Kidney (tissue), 14 donors: Measurements from ENCODE around the gene OLFM3. TPM values are rescaled to one million over a fixed set of nuclear protein-coding genes. Genes with fewer than 3 reads are reported as not detected.

Experiments
- DNase-seq, 5 donors: peaks; one replicate each; pipeline ENCODE4 v3.0.0-alpha.2; 2013 to 2020
- FAIRE-seq: peaks from 2 replicates; lab custom pipeline; 2012; peaks lifted over from hg19 to GRCh38; lab: Jason Lieb, UNC
- H3K27ac ChIP-seq, 2 donors: one replicate each; pipeline ENCODE4 v1.7.0; 2013; ENCODE audit warnings: low read depth in 2 of 2, low read length in 2 of 2, inconsistent platforms in 1 of 2
- H3K27me3 ChIP-seq: one replicate; pipeline ENCODE4 v1.7.1; 2013; ENCODE audit warnings: low read length, inconsistent platforms; ENCODE audit not compliant: control insufficient read depth, insufficient read depth
- H3K36me3 ChIP-seq, 3 donors: one replicate each; pipeline versions ENCODE4 v1.7.0 to v1.7.1; 2013; ENCODE audit warnings: low read length in 3 of 3, control low read depth in 1 of 3, inconsistent platforms in 1 of 3; ENCODE audit not compliant: insufficient read depth in 3 of 3, control insufficient read depth in 2 of 3
- H3K4me1 ChIP-seq, 3 donors: one replicate each; pipeline versions ENCODE4 v1.7.0 to v1.7.1; 2013; ENCODE audit warnings: low read length in 3 of 3, inconsistent platforms in 1 of 3, low read depth in 1 of 3; ENCODE audit not compliant: control insufficient read depth in 2 of 3, insufficient read depth in 2 of 3
- H3K4me3 ChIP-seq, 3 donors: one replicate each; pipeline versions ENCODE4 v1.7.0 to v1.8.1; 2013; ENCODE audit warnings: low read length in 3 of 3, control low read depth in 1 of 3, inconsistent platforms in 1 of 3
- H3K9ac ChIP-seq, 3 donors: one replicate each; pipeline versions ENCODE4 v1.7.0 to v1.7.1; 2013; ENCODE audit warnings: low read length in 3 of 3, control low read depth in 1 of 3, inconsistent platforms in 1 of 3
- H3K9me3 ChIP-seq, 3 donors: one replicate each; pipeline versions ENCODE4 v1.7.0 to v1.7.1; 2013; ENCODE audit warnings: low read length in 3 of 3, control low read depth in 1 of 3, inconsistent platforms in 1 of 3; ENCODE audit not compliant: control insufficient read depth in 2 of 3, insufficient read depth in 1 of 3
- CTCF ChIP-seq: IDR thresholded peaks from 3 replicates; pipeline ENCODE4 v1.5.1; 2012; ENCODE audit warnings: mild to moderate bottlenecking, moderate library complexity, borderline replicate concordance; ENCODE audit not compliant: insufficient read depth; ENCODE audit errors: extremely low read depth
- intact Hi-C: fragments of 100-400 bp; cut with DNase I; formaldehyde crosslinking; loops from one replicate; pipeline ENCODE4 v1.11.1; 2022
- polyA plus RNA-seq: library from polyadenylated mRNA; stranded (reverse); fragments of 350-450 nt; fragmentation: Illumina TruSeq; extraction: RNeasy Lipid Tissue Mini Kit (QIAGEN cat#74804); gene quantifications from one replicate; pipeline ENCODE4 v1.2.3, GENCODE V29; 2014; ENCODE audit warnings: low read depth, low replicate concordance; ENCODE audit not compliant: insufficient read depth
- total RNA-seq: library from RNA; stranded (reverse); fragmentation: NEBNext Ultra II Directional; extraction: Animal tissue kit (Norgen Biotek cat#: 25700); gene quantifications from one replicate; pipeline ENCODE4 v1.2.1, GENCODE V29; 2021
- donor health status: control.
- donor health status: control.
- donor health status: control.
- donor health status: control.
- donor health status: control.
- donor health status: DM: yes; HTN: yes; CAD: no.
- donor health status: Normal renal cell carcinoma (clear cell type).

The OLFM3 gene
- total and polyA plus RNA-seq, 2 donors from 2014 or later: 0.41 TPM; not detected in 1

- Histone ChIP-seq H3K36me3 (no peaks in the 10 kb centered on the region), H3K4me3 (no peak overlapping the region), H3K4me1 (no peaks in the 10 kb centered on the region), H3K27me3 (no peaks in the 10 kb centered on the region), H3K27ac (no peak overlapping the region), H3K9me3 (no peaks in the 10 kb centered on the region), H3K9ac (no peak overlapping the region)
- DNase-seq (no peak), FAIRE-seq (peak; percentile 11)
- intact Hi-C loops: no loop called here
- no peak for TF ChIP-seq CTCF
Measured at GRCh38 chr1:101873672-101874071, 123.1 kb downstream of the OLFM3 start.

- no peak for TF ChIP-seq CTCF
- H3K9ac ChIP-seq: no peak overlapping the region
- intact Hi-C loops: no loop called here
- no peaks in the 10 kb centered on the region for H3K4me1 ChIP-seq
- no peak overlapping the region for H3K27ac ChIP-seq
- no peaks in the 10 kb centered on the region for H3K36me3 ChIP-seq
- DNase-seq (no peak), FAIRE-seq (no peak)
- H3K4me3 ChIP-seq: no peak overlapping the region
- H3K27me3 ChIP-seq: no peaks in the 10 kb centered on the region
- H3K9me3 ChIP-seq: no peaks in the 10 kb centered on the region
Measured at GRCh38 chr1:101859941-101860340, 136.8 kb downstream of the OLFM3 start.

GRCh38 chr1:101854271-101854670 lies 142.5 kb downstream of the OLFM3 start:
- H3K9me3 ChIP-seq: no peaks in the 10 kb centered on the region
- no peak for DNase-seq
- H3K27ac ChIP-seq: no peak overlapping the region
- intact Hi-C loops: no loop called here
- no peak for TF ChIP-seq CTCF
- FAIRE-seq: no peak
- no peaks in the 10 kb centered on the region for H3K36me3 ChIP-seq
- no peak overlapping the region for H3K9ac ChIP-seq
- H3K27me3 ChIP-seq: no peaks in the 10 kb centered on the region
- no peaks in the 10 kb centered on the region for H3K4me1 ChIP-seq
- H3K4me3 ChIP-seq: no peak overlapping the region

- FAIRE-seq (no peak), DNase-seq (no peak)
- no peak for TF ChIP-seq CTCF
Measured at GRCh38 chr1:101852936-101853335, 143.8 kb downstream of the OLFM3 start.

More at GRCh38 chr1:101852936-101853335, 143.8 kb downstream of the OLFM3 start:
- intact Hi-C loops: no loop called here
- no peaks in the 10 kb centered on the region for H3K4me1 ChIP-seq
- H3K36me3 ChIP-seq: no peaks in the 10 kb centered on the region
- no peaks in the 10 kb centered on the region for H3K9me3 ChIP-seq
- no peak overlapping the region for H3K4me3 ChIP-seq
- H3K9ac ChIP-seq: no peak overlapping the region
- H3K27ac ChIP-seq: no peak overlapping the region
- no peaks in the 10 kb centered on the region for H3K27me3 ChIP-seq
